NCI-H345 treated with DMSO at 0.1 percent for 48 hours (cell line): ENCODE measurements around the gene ZBTB46.

ENCODE experiments used
- DNase-seq: peaks from one replicate; lab custom pipeline; 2025; ENCODE audit not compliant: unreplicated experiment; lab: John Stamatoyannopoulos, UW

Gene ZBTB46

DNA sequence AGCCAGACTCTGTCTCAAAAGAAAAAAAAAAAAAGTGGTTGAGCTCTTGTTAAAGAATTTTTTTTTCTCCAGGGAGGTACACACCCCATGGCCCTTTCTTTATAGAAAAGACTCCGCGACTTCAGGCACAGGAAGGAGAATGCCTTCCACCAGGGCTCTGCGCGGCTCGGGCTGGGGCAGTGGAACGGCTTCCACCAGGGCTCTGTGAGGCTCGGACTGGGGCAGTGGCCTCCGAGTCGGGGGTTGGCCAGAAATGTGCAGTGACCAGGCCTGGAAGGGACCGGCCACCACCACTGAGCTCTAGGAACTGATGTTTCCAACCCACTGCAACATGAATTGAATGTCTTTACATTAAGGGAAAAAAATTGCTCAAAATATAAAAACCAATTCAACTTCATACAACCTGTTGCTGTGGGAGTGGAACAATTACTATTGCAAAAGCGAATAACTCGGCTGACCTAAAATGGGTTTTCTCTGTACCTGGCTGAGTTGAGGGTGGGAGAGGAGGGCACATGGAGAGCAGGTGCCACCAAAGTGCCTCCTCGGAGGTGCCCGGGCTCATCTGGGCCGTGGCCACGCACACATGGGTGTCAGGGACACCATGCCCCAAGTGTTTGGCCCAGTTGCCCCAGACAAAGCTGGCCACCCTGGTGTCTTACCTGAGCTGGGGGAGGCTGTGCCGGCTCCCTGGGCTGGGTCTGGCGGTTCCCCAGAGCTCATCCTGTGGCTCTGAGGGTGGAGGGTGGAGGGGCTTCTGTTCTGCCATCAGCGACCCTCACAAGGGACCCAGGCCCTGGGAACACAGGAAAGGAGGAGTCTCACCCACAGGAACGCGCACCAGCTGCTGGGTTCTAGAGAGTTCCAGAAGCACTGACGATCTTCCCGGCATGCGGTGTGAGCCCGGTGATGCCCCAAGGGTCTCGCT is 62.2 kb downstream of the ZBTB46 start:
- no peak for DNase-seq

DNA sequence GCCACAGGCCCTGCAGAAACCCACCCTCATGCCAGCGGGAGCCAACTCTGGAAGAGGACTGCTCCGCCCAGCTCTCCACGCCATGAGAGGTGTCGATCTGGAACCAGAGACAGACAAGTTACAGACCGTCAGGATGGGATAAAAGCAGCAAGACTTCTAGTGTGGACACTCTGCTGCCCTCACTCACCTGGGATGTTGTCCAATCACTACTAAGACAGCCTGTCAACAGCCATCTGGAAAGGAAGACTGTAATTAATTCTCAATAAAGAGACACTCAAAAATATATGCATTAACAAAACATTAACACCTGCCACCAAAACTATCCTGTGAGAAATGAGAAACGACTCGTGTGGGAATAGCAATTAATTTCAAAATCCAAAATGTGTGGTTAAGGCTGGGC is 63.2 kb downstream of the ZBTB46 start:
- DNase-seq = no peak

DNA sequence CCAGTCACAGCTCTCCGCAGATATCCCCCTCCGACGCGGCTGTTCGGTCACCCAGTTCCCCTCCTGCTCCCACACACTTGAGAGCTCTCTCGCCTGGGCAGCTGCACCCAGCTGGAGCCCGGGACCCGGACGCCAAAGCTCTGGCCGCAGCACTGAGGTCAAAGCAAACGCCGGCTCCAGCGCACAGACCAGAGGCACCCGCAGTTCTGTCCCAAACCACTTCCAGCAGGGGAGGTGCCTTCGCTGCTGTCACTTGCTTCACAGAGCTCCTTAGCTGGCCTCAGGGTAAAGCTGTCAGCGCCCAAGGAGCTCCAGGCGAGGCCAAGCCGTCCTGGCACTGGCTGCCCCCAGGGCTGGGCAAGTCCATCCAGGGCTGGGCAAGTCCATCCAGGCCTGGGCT is 63.6 kb downstream of the ZBTB46 start:
- no peak for DNase-seq

DNA sequence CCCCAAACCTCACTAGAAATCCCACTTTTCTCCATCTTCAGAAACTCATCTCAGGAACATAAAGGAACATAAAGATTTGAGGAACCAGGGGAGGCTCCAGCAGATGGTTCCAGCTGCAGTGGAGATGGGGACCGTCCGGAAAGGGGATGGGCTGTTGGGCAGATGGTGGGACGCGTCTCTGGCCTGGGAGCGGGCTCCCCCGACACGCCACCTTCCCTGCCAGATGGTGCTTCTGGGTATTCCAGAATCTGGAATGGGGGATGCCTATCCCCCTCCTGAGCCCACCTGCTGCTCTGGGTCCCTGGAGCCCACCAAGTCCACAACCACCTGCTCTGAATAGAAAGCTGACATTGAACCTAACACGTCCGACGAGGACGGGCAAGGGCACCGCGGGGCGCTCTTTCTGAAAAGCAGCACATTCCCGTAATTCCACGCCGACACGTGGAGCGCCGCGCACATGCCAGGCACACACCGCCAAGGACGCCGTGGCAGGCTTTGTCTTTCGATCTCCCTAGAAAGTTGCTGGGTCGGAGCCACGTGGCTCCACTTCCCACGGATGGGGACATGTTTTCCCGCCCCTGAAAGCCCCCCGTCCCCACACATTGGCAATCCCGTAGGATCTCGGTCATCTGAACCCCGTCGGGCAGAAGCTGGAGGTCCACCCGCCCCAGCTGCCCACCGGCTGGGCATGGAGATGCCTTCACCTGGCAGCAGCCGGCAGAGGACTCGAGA is 64.2 kb downstream of the ZBTB46 start:
- DNase-seq = no peak

DNA sequence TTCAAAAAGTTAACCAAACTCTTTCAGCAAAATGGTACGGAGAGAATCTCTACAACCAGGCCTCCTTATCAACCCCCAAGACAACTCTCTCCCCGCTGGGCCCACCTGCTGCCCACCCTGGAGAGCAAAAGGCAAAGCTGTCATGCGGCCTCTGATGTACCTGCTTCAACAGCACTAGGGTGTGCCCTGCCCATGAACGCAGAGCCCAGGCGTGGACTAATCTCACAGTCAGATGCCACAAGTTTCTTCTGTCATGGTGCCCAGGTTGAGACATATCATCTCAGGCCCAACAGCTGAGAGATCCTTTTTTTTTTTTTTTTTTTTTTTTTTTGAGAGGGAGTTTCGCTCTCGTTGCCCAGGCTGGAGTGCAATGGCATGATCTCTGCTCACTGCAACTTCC is 65.2 kb downstream of the ZBTB46 start:
- no peak for DNase-seq

DNA sequence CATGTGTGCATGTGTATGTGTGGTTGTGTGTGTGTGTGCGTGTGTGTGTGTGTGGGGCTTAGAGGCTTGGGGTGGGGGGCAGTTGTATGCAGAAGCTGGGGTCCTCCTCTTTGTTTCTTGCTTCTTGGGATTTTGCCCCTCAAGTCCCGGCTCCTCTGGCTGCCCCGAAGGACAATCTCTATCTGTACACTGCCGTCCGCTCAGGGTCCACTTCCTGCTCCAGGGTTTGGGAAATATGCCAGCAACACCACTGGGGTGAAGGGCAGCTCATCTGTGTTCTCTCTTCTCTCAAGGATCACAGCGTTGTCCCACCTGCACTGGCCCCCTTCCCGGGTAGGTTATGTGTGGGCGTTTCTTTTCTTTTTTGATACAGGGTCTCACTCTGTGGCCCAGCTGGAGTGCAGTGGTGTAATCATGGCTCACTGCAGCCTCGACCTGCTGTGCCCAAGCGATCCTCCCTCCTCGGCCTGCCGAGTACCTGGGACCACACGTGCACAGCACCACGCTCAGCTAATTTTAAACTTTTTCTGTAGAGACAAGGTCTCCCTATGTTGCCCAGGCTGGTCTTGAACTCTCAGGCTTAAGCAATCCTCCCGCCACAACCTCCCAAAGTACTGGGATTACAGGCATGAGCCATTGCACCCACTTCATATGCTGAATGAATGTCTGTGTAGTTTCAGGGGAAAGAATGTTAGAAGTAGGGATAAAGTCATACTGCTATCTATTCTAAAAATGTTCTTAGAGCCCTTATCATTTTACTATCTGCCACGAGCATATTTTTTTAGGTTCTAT is 65.8 kb downstream of the ZBTB46 start:
- DNase-seq = no peak

DNA sequence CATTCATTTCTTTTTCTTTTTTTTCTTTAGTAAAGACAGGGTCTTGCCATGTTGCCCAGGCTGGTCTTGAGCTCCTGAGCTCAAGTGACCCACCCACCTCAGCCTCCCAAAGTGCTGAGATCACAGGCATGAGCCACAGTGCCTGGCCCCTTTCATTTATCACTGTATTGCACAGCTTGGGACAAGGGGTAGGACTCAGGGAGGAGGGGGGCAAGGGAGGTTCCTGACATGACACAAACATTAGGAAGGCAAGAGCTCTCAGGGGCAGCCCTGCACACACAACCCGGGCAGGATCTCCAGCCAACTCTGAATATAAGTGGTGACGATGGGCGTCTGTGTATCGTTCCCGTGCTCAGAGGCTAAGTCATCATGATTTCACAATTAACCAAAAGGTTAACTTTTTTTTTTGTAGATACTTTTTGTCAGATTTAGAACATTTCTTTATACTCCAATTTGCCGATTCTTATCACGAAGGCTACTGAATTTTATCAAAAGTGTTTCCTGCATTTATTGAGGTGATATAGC is 71.6 kb downstream of the ZBTB46 start:
- no peak for DNase-seq

DNA sequence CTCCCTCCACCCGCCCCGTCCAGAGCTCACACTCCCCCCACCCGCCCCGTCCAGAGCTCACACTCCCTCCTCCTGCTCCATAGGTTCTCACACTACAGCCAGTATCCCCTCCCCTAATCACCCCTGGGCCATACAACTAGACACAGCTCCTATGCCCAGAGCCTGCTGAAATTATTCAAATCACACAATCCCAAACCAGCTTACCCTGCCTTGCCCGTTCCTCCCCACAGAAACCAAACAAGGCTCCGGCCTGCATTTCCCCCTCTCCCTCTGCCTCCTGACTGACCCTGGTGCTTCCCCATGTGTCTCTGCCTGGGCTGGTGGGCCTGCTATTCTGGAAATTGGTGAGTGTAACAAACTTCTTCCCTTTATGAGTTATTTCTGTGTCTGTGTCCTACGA is 72.9 kb downstream of the ZBTB46 start:
- no peak for DNase-seq

DNA sequence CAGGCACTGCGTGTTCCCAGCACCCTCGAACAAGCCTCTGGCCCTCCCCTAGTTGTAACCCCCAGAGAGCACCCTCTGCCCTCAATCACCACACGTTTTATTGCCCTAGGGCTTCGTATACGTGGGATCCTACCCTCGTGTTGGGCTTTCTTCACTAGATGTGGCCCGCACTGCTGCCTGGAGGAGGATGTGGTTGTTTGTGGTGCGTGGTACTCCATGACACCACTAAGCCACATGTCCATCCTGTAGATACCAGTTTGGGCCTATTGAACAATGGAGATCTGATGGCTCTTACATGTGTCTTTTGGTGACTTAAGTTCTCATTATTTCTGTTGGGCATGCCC is 74.4 kb downstream of the ZBTB46 start:
- DNase-seq = no peak

DNA sequence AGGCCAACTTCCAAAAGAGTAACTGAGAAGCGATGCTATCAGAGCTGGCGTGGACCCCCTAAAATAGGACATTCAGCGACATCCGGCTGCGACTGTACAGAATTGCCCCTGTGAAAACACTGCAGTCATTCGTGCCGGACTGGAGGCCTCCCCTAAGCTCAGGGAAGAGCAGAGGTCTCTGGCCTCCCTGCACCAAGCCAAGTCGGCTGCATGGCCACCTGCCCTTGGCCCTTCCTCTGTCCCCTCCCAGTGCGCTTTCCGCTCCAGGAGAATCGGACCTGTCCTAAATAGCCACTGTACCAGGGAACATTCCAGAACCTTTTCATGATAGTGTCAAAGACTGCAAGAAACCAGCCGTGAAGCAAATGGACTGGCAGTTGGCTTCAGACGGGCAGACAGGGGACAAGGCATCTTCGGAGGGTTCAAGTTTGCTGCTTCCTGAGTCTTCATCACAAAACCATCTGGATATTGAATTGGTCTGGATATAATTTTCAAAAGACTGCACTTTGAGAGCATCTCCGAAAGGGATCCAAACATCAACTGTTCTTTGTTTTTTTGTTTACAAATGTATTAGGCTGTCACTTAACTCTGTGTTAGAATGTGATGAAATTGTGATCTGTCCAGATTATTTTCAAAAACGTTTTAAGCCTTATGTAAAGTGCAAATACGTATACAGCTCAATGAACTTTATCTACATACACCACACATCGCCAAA is 75.0 kb downstream of the ZBTB46 start:
- no peak for DNase-seq

DNA sequence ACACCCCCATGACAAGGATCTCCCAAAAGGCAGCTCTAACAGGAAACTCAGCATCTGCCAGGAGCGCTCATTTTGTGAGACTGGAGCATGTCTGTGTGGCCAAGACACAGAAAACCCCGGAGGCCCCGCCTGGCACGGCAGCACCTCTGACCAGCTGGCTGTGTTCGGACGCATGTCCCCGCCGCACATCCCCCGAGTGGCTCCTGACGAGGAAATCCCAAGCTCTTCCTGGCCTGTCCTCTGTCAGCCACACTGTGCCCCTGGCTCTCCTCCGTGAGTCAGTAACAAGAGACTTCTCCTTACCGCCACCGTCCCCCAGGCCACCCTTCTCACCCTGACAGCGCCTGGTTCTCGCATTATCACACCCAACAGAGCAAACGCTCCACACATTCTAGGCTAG is 77.1 kb downstream of the ZBTB46 start:
- no peak for DNase-seq

DNA sequence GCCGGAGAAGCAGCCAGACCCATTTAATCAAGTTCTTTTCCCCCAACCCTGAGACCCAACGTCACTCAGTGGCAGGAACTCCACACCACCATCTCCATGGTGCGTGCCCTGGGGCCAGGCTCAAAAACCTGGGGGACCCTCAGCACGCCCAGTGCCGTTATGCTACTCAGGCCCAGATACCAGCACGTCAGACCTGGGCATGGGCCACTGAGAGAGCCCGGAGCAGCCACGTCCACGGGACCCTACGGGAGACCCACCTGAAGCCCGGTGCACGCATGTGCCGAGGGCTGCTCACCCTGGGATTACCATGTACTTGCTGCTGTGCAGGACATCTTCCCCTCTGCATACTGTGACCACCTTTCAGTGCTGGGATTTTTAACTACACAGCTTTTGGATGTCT is 77.7 kb downstream of the ZBTB46 start:
- DNase-seq = no peak

DNA sequence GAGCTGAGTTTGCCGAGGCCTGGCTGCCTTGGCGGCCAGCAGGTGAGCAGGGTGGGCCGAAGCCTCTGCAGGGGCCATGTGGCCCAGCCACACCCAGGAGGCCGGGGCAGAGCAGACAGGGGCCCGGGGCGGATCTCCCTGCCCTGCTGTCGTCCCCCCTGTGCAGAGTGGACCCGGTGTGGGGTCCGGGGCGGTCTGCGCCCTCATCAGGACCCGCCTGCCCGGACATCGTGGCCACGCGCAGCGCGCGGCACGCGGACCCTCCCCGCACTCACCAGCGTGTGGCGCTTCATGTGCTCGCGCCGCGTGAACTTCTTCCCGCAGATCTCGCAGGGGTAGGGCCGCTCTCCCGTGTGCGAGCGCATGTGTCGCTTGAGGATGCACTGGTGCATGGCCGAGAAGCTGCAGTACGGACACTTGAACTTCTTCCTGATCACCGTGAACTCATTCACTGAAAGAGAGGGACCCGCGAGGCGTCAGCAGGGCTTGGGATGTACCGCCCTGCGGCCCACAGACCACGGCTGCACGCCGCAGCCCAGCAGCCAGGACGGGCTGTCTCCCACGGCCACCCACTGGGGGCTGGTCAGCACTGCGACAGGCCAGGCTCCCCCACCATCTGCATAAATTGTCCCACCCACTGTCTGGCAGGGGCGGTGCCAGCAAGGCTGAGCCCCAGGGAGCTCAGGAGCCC is 78.5 kb downstream of the ZBTB46 start:
- DNase-seq = no peak

DNA sequence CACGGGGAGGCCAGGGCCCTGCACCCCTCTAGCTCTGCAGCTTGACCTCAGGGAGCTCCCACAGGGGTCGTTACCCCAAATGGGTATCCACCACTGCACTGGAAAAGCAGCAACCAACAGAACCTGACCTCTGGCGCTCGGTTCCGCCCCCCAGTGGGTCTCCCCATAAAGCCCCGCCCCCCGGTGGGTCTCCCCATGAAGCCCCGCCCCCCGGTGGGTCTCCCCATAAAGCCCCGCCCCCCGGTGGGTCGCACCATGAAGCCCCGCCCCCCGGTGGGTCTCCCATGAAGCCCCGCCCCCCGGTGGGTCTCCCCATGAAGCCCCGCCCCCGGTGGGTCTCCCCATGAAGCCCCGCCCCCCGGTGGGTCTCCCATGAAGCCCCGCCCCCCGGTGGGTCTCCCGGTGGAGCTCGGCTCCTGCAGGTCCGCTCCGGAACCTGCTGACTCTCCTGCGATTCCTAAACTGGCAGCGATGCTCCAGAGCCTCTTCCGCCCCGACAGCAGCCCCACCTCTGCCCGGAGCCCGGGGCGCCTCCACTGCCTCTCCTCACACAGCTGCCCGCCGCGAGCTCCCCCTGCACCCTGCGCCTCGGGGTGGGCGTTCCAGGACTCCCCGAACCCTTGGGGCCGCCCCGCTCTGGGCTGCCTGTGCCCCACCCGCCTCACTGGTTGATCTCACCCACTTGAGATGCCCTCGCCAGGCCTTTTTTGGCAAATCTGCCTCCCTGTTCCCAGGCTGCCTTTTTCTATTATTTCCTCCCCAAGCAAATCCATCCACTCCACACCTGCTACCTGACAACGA is 79.4 kb downstream of the ZBTB46 start:
- DNase-seq = no peak

DNA sequence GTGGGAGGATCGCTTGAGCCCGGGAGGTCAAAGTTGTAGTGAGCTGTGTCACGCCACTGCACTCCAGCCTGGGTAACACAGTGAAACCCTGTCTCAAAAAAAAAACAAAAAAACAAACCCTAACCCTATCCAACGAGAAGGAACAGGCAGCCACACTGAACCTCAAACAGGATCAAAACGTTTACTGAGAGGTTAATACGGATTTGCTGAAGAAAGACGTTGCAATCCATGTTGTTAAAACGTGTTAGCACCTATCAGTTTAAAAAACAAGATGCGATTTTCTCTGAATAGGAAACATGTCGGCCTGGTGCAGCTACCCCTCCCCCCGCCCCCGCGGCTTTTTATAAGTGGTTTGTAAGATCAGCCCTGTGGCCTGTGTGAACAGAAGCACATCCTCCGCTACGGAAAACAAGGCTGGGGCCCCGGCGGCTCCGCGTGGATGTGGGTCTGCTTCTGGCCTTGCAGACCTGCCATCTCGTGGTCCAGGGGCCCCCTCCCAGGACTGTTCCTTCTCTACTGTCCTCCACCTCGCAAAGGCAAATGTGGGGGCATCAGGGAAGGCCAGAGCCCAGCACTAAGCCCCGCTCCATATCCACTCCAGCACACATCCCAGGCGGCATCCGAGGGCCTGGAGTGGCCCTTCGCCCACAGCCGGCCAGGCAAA is 80.1 kb downstream of the ZBTB46 start:
- DNase-seq = no peak

DNA sequence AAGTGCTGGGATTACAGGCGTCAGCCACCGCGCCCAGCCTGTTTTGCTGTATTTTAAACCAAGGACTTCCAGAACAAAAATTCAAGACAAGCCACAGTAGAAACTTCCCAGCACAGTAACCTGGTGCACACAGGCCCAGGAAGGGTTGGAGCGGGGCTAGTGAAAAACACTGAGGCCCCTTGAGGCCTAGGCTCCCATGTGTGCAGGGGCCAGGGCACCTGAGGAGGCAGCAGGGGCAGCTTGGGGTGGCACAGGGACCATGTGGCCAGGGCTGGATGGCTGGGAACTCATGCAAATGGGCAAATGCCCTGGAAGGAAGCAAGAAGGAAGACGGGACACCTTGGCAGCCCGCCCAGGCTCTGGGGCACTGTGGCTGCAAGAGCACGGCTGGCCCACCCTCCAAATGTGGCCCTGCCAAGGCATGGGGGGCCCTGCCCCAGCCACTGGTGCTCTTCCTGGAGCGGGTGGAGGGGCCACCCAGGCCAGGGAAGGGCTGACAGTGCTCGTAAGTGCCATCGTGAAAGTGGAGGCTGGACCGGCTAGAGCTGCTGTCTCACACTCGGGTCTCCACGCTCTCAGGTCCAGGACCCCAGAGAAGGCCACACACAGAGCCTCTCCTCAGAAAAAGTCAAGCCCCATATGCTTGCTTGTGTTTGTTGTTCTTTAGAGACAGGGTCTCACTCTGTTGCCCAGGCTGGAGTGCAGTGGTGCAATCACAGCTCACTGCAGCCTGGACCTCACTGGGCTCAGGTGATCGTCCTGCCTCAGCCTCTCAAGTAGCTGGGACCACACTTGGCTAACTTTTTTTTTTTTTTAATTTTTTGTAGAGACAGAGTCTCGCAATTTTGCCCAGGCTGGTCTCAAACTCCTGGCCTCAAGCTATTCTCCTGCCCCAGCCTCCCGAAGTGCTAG is 81.2 kb downstream of the ZBTB46 start:
- no peak for DNase-seq

DNA sequence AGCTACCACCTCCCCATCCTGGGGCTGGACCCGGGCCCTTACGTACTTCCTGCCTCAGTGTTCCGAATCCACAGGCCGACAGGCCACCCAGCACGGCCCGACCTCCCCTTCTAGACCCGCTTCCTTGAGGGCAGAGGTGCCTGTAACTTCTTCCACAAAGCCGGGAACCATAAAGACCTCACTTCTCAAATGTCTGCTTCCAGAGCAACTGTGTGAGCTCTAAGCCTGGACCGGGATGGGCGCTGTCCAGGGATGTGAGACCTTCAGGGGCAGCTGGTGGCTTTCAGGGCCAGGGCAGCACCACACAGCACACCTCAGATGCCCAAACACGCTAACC is 82.2 kb downstream of the ZBTB46 start:
- DNase-seq = no peak
